Inflammatory macrophage treated with lipopolysaccharide for 4 hours (primary cell): ENCODE results near the gene MSRB2.
"Not testable (repeated sequence)": the region's sequence is repeated elsewhere in the genome, so short reads cannot be mapped to it uniquely, and the experiment has no call there.

Source experiments
- DNase-seq: peaks from one replicate; pipeline ENCODE4 v3.0.0-alpha.2; 2020

Gene MSRB2

DNA sequence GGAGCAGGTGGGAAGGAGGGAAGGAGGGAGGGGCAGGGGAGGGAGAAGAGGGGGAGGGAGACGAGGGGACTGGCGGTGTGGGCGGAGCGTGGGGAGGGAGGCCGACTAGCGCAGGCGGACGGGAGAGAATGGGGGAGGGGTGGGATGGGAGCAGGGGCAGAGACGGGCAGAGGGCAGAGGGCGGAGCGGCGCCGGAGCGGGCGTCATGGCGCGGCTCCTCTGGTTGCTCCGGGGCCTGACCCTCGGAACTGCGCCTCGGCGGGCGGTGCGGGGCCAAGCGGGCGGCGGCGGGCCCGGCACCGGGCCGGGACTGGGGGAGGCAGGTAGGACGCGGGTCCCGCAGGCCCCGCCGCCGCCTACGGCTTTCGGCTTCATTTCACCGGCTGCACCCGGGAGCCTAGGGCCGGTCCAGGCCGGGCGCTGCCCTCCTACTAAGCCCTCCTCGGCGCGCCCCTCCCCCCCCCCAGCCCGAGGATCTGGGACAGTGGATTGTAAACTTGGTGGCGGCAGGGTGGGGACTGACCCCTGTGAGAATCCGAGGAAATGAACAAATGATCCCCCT, at the start of gene MSRB2:
Gene MSRB2 (plus strand): TSS at position 176 of the 562 bp plus-strand sequence. CDS start 30 bp downstream, at position 206.
- DNase-seq = peak; percentile 55

DNA sequence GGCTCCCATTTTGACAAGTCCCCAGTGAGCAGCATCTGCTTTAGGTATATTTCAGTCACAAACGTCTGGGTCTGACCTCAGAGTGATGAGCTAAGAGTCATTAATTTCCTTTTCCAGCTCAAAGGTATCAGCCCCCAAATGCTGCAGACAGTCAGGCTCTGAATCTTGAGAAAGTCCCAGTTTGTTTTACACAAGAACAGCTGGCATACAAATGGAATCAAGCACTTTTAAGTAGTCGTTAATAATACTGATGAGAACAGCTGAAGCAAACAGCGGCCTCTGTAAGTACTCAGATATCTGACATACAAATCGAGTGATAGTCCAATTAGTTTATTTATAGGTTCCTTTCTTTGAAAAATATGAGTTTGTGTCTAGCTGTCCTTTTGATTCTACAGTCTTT, 49.4 kb upstream of the MSRB2 start:
- DNase-seq = no peak

DNA sequence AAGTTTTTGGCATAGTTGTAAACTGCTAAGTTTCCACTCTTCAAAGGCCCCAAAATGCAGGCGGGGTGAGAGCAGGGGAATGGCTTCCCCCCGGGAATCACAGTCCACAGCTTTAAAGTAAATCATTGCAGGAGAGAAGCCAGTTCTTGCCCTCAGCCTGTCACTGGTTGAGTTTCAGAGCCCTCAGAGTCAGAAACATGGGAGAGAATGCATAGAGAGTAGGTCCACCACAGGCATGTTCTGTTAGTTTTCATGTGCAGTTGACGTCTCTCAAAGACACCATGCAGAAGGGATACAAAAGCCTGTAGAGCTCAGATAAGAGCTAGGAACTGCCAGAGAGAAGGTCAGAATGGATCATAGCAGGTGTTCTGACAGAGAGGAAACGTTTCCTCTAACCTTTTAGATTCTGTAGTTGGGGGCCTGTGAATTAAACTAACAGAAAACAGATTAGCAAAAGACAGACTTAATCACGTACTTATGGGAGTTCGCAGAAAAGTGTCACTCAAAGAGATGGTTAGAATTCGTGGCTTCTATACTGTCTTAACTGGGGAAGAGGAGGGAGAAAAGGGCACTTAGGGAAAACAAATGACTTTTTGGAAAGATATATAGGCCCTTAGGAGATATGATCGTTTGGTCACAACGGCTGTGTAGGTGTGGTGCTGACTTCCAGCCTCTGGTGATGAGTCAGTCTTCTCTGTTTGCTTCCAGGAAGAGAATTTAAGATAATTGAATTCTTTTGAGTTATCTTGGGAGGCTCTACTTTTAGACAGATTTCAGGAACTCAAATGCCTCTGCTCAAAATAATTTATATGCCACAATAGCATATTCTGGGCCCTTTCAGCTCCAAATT, 48.0 kb upstream of the MSRB2 start:
- DNase-seq = no peak

DNA sequence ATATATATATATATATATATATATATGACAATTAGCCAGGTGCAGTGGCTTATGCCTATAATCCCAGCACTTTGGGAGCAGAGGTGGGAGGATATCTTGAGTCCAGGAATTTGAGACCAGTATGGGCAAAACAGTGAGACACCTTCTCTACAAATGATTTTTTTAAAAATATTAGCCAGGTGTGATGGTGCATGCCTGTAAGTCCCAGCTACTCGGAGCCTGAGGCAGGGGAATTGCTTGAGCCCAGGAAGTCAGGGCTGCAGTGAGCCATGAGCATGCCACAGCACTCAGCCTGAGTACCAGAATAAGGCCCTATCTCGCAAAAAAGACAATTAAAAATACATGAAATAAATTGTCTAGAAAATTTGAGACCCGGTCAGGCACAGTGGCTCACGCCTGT, 47.2 kb upstream of the MSRB2 start:
- DNase-seq = no peak

DNA sequence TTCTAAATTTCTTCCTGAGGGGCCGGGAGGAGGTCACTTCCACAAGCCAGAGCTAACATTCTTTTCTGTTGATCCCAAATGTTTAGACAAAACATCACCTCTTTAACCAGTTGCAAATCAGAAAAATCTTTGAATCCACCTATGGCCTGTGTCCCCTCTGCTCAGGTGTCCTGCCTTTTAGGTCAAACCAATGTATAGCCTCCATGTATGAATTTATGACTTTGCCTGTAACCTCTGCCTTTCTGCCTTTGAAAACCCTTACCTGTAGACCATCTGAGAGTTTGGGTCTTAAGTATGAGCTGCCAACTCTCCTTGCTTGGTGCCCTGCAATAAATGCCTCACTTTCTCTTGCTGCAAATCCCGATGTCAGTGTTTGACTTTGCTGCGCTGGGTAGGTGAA, 44.1 kb upstream of the MSRB2 start:
- DNase-seq = no peak

DNA sequence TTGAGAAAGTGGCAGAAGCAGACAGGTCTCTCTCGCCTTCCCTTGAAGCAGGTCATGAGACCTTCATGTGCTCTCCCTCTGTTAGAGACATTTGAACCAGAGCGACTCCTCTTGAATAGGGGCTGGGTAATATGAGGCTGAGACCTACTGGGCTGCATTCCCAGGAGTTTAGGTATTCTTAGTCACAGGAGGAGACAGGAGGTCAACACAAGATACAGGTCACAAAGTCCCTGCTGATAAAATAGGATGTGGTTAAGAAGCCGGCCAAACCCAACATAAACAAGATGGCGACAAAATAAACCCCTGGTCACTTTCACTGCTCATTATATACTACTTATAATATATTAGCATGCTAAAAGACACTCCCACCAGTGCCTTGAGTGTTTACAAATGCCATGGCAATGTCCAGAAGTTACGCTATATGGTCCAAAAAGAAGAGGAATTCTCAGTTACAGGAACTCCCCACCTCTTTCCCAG, 43.5 kb upstream of the MSRB2 start:
- no peak for DNase-seq

DNA sequence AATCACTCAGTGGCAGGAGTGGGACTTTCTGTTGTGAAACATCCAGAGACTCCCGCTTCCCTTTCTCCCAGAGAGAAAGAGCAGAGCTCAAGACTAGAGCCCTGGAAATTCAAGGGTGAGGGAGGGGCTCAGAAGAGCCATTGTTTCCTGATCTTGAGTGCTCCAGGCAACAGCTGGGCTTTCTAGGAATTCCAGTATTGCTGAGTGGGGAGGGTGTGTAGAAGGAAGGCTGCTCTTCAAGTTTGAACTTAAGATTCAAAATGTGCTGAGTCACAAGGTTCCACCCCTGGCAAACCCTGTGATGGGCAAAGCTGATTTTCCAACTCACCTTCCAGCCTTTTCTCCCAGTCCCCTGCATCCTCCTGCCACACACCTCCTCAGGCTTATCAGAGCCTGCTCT, 42.3 kb upstream of the MSRB2 start:
- DNase-seq = no peak

DNA sequence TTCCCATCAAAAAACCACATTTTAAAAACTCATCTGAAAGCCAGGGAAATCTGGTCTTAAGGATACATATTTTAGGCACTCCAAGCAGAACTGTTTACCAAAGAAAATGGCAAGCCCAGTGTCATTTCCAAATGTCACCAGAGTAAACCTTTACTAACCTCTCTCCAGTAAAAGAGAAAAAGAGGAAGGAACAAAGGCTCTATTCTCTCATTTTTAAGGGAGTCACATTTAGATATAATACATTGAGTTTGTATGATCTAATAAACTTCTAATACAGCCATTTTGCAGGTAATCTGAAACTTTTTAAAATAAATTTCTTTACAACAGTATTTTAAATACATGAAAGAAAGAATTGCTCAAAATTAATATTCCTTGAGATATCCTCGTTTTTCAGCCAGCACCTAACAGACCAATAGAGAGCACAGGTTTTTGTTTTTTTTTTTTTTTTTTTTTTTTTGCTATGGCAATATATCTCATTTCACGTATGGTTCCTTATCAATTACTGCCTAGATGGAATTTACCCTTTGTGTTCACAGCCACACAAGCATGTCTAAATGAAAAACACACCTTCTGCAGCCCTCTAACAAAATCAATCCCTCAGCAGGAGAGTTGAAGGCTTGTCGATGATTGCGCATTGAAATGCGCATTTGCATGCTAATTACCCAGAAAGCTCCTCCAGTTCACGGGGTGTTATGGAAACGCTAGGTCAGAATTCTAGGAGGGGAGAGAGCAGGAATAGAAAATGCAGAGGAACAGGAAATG, 39.8 kb upstream of the MSRB2 start:
- DNase-seq = no peak

DNA sequence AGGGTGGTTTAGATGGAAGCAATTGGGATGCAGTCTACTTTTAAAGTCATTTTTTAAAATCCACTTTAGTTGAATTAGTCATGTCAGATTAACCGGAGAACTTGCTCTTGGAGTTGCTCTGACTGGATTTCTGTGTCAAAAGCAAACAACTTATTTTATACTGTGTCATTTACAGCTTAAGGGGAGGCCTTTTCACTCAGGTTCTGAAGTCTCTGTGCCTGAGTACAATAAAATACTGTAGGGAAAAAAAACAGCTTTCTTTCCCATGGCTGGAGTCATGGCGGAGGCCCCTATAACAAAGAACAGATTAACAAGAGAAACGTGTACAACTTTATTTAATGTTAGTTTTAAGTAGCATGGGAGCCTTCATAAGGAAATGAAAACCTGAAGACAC, 39.2 kb upstream of the MSRB2 start:
- no peak for DNase-seq

DNA sequence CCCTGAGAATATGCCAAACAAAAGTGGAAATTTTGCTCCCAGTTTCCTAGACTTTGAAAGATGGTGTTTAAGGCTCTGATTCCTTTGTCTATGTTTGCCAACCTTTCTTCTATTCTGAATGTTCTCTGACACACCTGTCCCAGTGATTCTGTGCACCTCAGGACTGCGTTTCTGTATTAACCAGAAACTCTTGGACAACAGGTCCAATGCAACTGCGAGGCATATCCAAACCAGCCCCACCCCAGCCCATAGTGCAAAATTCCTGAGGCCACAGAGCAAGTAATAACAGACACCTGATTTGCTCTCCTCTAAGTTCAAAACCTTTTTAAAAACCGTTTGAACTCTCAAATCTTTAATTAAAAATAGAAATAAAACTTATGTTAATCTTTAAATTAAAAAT, 37.0 kb upstream of the MSRB2 start:
- DNase-seq = no peak

DNA sequence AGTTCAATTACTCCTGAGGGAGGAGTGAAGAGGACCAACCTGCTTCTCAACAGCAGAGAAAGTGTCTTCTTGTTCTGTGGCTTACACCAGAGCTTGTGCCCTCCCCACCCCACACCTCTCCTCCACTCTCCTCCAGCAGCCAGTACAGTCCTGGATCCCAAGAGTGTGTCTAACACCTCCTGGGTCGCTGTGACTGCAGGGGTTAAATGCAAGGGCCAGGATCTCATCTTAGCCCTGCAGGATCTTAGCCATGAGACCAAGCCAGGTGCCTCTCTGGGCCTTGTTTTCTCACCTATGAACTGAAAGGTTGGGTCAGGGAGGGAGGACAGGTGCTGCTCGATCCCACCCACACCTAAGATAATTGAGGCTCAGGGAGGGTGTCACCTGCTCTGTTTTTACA, 34.5 kb upstream of the MSRB2 start:
- DNase-seq = no peak

DNA sequence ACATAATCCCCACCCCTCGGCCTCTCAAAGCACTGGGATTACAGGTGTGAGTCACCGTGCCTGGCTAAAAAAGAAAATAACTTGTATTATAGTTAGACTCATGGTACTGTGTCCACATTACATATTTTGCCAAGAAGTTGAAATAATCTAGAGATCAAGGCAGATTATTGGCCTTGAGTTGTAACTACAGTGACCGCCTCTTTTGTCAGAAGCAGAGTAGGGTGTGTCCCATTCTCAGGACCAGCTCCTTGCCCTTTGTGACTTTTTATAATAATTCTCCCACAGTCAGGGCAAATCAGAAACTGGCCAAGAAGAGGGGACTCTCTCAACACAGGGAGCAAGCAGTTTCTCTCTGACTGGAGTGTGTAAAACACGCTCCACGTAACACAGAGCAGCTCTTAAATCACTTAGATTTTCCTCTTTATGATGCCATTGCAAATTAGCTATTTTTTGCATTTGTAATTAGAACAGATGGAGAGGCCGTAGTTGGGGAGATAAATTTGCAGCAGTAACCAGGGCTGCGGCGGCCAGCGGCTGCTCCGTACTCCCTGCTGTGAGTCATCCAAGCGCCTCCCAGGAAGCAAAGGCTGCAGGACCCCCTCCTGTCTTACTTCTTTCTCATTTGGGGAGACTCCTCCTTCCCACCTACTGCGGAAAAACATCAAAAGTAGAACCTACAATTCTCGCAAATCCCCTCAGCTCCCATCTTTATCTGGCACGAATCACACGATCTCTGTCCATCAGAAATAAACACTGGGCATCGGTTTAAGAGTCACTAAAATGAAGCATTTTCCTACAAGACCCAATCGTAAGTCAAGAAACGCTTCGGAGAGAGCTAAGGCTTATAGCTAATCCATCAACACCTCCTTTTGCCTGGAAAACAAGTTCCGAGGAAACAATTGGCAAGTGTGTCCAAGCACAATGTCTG, 32.1 kb upstream of the MSRB2 start:
- no peak for DNase-seq

DNA sequence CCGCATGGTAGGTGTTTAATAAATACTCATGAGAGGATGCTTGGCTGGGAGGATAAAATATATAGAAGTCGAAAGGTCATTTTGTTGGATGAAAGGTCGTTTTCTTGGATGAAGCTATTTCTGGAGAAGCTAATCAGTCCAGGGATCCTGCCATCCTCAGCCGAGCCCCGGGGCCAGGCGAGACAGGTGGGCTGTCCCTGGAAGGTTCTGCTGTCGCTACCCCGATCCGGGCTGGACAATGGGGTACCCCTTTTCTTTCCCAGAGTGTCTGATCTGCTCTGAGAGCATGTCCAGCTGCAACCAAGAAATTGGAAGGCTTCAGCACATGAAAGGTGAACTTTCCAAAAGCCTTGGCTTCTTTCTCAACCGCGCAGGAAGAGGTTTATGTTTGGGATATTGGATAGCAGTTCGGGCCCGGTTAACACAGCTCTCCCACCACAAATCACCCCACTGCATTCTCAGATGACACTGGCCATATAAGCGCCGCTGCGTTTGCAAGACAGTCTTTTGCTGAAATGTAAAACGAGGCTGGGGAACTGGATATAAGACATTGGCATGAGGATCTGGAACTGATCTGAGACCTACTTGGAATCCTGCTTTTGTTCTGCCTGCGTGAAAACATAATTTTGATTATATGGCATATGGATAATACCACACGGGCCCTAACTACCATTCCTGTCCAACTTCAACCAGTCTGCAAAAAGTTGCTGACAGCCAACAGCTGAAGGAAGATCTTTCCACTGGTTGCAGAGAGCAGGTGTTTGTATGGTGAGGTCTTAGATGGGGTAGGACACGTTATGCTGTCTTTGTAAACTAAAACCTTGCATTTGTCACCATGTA, 31.2 kb upstream of the MSRB2 start:
- no peak for DNase-seq

DNA sequence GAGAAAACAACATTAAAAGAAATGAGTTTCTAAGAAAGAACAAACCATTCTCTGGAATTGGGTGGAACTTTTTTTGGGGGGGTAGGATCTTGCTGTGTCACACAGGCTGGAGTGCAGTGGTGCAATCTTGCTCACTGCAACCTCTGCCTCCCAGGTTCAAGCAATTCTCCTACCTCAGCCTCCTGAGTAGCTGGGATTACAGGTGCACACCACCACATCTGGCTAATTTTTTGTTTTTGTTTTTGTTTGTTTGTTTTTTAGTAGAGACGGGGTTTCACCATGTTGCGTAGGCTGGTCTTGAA, 30.6 kb upstream of the MSRB2 start:
- not testable (repeated sequence) for DNase-seq

DNA sequence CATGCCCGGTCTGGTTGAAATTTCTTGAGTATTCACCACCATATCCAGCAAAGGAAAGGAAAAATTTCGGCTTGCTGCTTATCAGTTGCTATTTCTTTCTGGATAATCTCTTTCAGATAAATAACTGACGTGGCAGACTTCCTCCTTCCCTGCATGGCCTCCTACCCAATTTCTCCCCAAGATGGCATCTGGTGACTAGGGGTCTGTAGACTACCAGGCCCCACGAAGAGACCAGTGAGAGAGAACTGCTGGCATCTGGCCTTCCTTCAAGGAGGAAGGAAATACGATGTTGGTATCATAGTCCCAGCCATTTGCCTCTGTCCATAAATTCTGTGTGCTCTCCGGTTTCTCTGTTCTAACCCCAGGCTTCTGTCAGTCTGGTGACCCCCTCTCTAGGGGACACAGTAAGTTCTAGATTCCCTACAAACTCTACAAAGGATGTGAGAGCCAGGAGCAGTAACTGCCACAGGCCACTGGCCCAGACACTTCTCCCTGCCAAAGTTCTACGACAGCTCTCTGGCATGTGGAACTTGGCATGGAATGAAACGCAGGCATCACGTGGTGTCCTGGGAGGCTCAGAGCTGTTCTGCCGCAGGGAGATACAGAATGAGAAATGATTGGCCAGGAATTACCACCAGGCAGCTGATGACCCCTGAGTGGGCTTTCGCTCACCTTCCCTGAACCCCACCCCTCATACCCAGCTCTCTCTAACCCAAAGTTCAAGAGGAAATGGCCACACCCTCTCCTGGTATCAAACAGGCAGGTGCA, 30.0 kb upstream of the MSRB2 start:
- no peak for DNase-seq

DNA sequence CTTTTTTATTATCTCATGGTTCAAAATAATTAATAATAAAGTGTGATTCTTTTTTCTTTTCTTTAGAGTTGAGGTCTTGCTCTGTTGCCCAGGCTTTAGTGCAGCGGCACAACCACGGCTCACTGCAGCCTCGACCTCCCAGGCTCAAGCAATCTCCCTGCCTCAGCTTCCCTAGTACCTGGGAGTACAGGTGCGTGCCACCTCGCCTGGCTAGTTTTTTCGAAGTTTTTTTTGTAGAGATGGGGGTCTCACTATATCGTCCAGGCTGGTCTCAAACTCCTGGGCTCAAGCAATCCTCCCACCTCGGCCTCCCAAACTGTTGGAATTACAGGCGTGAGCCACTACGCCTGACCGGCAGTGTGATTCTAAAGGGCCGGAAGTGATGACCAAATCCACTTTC, 28.0 kb upstream of the MSRB2 start:
- DNase-seq = no peak

DNA sequence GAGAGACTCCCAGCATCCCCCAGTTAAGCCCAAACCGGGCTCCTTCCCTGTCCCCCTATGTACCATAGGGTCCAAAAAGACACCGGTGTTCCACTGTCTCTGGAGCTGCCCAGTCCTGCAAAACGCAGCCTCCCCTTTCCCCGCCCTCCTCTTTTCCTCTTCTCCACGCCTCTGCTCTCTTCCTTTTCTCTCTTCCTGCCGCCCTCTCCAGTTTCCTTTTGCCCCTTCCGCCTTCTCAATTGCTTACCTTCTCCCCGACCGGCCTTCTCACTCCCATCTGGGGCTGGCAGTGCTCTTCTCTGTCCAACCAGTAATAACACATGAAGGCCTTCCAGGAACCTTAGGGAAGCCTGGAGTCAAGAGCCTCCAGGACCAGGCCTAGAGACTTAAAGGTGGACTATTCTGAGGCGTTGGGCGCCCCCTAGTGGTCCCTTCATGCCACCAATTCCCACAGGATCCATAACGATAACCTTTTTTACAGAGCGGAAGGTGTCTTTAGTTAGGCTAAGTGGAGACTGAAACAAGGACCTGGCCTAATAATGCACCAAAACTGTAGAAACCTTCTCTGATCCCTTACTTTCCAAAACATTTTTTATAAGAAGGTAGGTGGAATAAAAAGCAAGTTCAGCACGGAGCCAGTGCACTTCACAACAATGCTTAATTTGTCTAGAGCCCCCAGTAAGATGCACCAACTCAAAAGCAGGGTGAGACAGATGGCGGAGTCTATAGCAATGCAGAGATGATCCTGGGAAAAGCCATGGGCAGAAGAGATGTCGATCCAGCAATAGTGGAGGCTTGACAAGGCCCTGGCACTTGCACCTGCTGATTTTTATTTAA, 27.2 kb upstream of the MSRB2 start:
- peak; percentile 59 for DNase-seq

DNA sequence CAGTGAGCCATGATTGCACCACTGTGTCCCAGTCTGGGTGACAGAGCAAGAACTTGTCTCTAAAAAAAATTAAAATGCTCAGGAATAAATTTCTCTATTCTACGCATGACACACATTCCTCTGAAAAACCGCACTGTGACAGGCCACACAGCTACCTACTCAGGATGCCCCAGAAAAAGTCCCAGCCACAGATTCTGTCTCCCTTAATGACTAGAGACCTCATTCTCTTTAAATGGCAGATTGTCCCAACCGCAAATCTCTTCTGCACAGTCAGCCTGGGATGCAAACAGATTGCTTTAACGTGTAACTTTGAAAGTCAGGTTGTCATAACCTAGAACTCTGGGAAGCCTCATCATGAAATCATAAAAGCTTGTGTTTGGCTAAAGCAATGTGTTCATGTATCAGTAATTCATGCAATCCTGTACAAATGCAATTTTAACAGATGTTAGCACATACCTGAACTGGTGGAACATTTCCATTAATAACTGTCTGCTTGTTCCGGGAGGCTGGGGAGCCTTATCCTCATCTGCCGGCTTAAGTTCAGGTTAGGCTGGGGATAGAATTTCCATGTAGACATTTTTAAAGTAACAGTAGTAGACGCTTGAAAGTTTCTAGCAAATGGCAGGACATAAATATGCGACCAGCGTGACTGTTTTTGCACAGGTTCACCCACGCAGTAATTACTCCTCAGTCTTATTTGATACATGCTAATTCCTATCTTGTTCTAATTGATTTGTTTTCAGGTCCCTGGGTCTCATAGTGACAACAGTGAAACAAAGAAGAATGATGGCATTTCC, 26.2 kb upstream of the MSRB2 start:
- no peak for DNase-seq
